ELF-1 (cell line): Measurements from ENCODE around the gene ADPRH.
"Not testable (repeated sequence)": the region's sequence is repeated elsewhere in the genome, so short reads cannot be mapped to it uniquely, and the experiment has no call there.

ENCODE experiments used
- DNase-seq: peaks from one replicate; pipeline ENCODE4 v3.0.0-alpha.2; 2016; ENCODE audit warnings: low read depth, low spot score

ADPRH gene

DNA sequence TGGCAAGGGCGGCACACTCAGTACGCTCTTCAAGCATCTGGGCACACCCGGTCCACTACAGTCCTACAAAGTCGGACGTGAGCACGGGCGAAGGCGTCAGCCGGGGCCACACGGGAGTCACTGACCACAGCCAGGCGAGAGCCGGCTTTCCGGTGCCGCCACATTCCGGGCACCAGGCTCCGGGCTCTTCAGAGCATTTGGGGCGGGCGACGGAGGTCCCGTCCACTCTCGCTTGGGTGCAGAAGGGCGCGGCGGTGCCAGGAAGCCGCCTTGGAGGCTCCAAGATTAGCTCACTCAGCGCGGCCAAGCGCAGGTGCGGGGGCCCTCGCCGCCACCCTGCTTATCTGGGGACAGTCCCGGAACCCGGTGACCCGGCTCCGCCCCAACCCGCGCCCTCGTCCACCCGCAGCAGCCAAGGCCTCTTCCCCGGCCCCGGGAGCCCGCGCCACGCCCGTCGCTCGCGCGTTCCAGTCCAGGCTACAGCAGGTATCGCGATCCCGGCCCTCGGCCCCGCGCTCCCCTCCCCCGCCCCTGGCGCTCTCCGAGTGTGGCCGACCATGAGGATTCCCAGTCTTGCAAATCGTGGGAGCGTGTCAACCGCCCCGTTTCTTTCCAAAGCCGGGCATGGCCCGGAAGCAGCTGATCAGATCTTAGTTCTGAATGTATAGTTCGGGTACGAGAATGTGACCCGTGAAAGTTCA lies at the start of gene ADPRH:
Gene ADPRH, plus strand, starts transcription at position 127 of the 701 bp plus-strand sequence. CDS start 2,678 bp downstream, outside the sequence.
- peak; percentile 82 for DNase-seq

DNA sequence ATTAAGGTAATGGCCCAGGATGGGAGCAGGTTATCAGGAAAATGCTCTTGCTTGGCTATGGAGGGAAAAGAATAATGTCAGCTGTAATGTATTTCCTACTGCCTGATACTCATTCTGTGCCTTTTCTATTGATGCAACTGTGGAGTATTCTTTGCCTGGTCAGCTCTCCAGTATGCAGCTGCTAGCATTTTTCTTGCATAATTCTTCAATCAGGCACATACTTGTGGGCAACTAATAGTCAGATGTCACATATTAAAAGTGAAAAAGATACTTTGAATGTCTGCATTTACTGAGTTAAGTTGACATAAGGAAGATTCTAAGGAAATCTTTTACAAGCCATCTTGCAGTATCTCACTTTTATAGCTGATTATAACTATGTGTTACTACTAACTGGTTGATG lies 49.4 kb upstream of the ADPRH start:
- DNase-seq, result no peak

- peak; percentile 12 for DNase-seq
These were observed 48.8 kb upstream of the ADPRH start for GRCh38 chr3:119530456-119530855.

DNA sequence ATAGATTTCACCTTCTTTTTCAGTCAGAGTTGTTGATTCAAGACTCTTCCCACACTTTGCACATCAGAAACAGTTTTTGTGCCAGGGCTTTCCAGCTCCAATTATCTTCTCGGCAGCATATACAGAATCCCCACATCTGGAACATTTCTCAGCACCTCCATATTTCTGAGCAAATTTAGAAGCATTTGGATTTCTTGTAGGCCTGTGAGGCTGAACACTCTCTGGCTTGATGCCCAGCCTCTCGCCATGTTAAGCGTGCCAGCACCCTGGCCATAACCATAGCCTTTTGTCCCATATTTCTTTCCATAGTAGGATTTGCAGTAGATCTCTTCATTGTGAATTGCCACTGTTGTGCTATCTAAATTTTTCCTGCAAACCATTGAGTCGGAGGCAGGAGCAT lies 48.1 kb upstream of the ADPRH start:
- no peak for DNase-seq

DNA sequence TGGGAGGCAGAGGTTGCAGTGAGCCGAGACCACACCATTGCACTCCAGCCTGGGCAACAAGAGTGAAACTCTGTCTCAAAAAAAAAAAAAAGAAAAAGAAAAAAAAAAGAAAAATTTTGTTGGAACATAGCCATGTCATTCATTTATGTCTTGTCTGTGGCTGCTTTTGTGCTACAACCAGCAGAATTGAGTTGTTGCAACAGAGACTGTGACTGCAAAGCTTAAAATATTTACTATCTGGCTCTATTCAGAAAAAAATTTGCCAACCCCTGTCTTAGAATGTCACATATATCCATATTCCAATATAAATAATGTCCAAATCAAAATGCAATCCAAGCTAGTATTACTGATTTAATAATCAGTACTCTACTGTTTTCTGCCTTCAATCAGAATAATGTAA lies 45.0 kb upstream of the ADPRH start:
- no peak for DNase-seq

DNA sequence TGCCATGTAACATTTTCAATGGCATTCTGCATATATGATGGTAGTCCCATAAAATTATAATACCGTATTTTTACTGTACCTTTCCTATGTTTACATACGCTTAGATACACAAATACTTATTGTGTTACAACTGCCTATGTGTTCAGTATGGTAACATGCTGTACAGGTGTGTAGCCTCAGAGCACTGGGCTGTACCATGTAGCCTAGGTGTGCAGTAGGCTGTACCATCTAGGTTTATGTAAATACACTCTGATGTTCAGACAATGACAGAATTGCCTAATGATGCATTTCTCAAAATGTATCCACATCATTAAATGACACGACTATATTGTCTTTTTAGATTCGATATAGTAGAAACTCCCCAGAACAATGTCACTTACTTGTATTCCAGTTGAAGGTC lies 42.5 kb upstream of the ADPRH start:
- no peak for DNase-seq

GRCh38 chr3:119538772-119539171 lies 40.5 kb upstream of the ADPRH start:
- DNase-seq, result no peak

DNA sequence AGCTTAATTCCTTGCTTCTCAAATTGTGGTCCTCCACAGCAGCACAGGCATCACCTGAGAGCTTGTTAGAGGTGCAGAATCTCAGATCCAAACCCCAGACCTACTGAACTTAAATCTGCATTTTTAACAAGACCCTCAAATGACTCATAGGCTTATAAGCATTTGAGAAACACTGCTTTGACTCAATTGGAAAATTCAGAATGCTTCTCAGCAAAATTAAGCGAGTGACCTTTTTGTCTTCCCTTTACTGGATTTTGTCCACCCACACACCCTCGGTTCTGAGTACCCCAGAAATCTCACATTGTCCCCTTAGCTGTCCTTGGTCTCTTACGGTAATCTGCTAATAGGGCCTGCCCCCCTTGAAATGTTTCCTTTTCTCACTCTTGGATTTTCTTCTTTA lies 37.7 kb upstream of the ADPRH start:
- DNase-seq, result no peak

DNA sequence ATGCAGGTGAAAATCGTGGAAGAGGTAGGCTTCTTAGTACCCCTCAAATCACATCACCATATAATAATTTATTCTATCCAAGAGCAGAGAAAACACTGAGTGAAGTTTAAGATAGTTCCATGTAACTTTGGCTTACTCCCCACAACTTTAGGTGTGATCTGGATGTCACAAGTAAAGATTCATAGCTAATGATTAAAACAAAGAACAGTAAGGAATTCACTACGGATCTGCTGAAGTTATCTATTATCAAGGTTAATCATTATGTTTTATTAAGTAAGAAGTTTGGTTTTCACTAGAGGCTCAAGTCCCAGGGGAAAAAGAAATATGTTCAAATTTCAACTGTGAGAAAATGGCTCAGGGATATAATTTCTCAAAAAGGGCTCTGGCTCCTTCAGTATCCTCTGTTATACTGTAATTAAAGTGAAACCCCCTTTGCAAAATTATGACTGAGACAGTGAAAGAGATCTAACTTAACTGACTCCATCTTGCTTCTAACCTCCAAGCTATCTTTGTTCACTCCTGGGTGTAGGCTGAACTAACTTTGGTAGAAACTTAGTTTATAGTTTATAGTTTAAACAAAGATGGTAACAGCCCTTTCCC lies 37.0 kb upstream of the ADPRH start:
- no peak for DNase-seq

DNA sequence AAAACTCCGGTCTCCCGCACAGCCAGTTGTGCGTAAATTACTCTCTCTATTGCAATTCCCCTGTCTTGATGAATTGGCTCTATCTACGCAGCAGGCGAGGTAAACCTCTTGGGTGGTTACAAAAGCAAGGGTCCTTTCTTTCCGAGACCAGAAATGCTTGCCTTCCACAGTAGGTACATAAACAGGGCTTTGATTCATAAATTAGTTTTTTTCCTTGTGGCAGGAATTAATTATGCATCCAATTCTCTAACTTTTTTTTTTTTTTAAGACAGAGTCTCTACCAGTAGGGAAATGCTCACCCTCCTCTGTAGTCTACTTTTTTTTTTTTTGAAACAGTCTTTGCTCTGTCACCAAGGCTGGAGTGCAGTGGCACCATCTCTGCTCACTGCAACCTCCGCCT lies 36.1 kb upstream of the ADPRH start:
- no peak for DNase-seq

DNA sequence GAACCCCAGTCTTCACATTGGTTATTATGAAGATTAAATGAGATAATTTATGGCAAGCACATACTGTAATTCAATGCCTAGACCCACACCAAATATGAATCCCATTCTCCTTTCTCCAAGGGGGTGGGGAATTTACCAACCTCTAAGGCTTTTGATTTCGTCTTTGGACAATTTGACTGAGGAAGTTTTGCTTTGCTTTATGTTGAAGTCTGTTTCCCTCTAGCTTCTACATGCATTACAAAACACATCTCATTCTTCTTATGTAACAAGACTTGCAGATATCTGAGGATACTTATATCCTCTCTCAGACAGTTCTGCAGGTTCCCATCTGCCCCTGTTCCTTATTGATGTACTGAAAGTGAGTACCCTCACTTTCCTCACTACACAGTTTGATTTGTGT lies 32.1 kb upstream of the ADPRH start:
- DNase-seq, result no peak

- no peak for DNase-seq
These were observed 31.0 kb upstream of the ADPRH start for GRCh38 chr3:119548341-119548740.

- no peak for DNase-seq
These were observed 28.9 kb upstream of the ADPRH start for GRCh38 chr3:119550192-119550910.

- DNase-seq, result no peak
These were observed 27.7 kb upstream of the ADPRH start for GRCh38 chr3:119551598-119551997.

GRCh38 chr3:119552928-119553327 lies 26.4 kb upstream of the ADPRH start:
- not testable (repeated sequence) for DNase-seq

GRCh38 chr3:119553823-119554415 lies 25.4 kb upstream of the ADPRH start:
- DNase-seq, result no peak

- DNase-seq, result no peak
These were observed 24.0 kb upstream of the ADPRH start for GRCh38 chr3:119555309-119555735.

DNA sequence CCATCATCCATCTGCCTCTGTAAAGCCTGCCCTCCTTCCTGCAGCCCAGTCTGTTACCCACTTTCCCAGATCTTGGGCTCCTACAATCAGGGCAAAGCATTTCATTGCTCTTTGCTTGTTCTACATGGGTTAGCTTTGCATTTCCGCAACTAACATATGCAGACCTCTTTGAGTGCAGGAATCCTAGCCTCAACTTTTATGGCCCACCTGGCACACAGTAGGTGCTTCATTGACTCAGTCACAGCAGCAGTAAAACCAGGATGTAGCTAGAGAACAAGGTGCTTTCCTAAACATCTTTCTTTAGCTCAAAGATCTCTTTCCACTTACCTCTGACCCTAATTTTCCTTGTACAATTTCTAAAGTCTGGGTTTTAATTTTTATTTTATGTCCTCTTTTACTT lies 23.4 kb upstream of the ADPRH start:
- no peak for DNase-seq

GRCh38 chr3:119557192-119557876 lies 22.0 kb upstream of the ADPRH start:
- DNase-seq, result no peak

- no peak for DNase-seq
These were observed 21.4 kb upstream of the ADPRH start for GRCh38 chr3:119557877-119558269.

GRCh38 chr3:119558626-119559317 lies 20.5 kb upstream of the ADPRH start:
- no peak for DNase-seq
